NK-92 (cell line): ENCODE measurements around the gene RGS3.

Experiments used
- DNase-seq: peaks from one replicate; lab custom pipeline; 2025; ENCODE audit not compliant: unreplicated experiment; lab: John Stamatoyannopoulos, UW

RGS3 gene

DNA sequence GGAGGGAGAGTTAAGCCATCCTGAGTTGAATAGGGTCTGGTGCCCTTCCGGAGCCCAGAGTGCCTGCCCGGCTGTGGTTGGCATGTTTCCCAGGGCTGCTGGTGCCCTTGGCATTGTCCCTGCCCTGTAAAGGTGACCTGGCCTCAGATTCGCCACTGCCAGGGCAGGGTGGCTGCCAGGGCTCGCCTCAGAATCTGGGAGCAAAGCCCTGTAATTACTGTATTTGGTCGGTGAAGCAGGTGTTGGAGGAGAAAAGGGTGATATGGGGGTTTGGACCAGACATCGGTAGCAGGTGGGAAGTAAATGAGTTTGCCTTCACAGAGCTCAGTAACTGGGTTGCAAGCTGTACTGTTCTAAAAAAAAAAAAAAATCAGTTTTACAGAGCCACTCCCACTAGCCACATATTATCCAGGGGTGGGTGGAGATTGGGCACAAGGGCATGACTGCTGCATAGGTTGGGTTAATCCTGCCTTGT, 47.6 kb downstream of the RGS3 start:
- DNase-seq: no peak

DNA sequence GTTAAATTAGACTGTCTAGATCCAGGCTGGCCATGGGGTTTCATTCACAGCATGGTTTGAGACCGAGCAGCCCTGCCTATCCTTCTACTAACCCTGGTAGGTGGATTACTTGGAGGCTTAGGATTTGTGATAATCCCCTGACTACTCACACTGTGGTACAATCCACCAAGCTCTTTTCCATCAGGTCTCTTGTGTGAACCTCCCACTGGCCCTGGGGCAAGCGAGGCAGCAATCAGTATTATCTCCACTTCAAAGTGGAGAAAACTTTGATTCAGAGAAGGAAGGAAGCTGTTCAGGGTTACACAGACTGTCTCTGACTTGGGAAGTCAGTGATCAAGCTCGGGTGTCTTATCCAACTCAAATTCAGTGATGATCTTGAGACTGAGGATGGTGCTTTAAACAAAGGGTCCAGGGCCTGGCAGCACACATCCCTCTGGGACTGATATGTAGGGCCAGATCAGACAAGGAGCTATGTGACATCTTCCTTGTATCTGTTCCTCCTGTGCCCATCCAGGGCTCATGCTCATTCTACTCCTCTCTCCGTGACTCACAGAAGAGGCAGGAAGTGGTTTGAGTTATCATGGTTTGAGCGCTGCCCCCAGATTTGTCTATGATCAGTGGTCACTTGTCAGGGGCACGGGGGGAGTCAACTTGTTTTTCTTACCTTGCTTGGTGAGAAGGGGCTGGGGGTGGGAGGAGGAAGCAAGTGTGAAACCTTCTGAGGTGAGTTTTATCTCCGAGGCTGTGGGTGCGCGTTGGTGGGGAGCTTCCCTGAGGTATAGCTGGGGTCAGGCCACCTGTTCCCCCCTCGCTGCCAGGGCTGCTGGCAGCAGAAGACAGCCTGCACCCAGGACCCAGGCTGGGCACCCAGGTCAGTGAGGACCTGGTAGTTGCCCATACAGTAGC, 48.6 kb downstream of the RGS3 start:
- peak; percentile 10 for DNase-seq

- no peak for DNase-seq
These were observed 49.6 kb downstream of the RGS3 start for GRCh38 chr9:113513111-113513510.

GRCh38 chr9:113513536-113513935, 50.0 kb downstream of the RGS3 start:
- no peak for DNase-seq

- no peak for DNase-seq
These were observed 50.5 kb downstream of the RGS3 start for GRCh38 chr9:113514061-113514460.

DNA sequence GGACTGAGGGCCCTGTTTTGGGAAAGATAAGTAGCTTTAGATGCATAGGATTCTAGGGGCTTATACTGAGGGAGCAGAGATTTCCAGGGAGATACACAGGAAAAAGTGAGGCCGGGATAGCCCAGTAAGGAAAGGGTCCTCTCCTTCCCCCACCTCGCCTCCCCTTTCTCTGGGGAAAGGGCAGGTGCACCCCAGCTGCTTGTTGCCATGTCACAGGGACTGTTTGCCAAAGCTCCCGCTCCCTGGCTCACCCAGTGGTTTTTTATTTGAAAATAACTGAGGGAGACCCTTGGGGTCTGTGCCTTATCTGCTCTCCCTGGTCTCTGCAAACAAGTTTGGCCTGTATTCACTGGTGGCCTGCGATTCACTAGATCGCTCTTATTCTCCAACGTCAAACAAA, 51.2 kb downstream of the RGS3 start:
- DNase-seq: no peak

- no peak for DNase-seq
These were observed 52.3 kb downstream of the RGS3 start for GRCh38 chr9:113515862-113516261.

- DNase-seq: no peak
These were observed 53.5 kb downstream of the RGS3 start for GRCh38 chr9:113516840-113517577.

- no peak for DNase-seq
These were observed 56.0 kb downstream of the RGS3 start for GRCh38 chr9:113519426-113520108.

DNA sequence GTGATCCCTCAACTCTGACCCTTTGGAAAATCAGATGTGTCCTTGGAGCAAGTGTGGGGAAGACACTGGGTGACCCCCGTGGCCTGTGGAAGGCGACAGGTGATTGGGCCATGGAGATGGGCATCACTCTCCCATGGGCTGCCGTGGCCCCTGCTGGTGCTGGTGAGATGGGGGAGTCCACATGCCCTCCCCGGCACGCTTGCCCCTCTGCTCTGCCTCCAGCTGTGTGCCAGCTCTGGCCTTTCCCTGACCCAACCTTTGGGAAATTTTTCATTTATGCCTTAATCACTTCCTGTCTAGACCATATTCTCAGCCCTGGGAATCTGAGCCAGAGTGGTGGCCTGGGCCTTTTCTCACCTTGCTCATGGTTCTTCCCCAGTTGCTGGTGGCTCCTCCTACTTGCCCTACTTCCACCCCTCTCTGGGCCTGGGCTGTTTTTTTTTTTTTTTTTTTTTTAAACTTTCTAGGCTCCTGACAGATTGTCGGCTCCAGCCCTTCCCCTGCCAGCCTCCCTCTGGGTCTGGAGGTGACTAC, 56.6 kb downstream of the RGS3 start:
- DNase-seq: no peak

DNA sequence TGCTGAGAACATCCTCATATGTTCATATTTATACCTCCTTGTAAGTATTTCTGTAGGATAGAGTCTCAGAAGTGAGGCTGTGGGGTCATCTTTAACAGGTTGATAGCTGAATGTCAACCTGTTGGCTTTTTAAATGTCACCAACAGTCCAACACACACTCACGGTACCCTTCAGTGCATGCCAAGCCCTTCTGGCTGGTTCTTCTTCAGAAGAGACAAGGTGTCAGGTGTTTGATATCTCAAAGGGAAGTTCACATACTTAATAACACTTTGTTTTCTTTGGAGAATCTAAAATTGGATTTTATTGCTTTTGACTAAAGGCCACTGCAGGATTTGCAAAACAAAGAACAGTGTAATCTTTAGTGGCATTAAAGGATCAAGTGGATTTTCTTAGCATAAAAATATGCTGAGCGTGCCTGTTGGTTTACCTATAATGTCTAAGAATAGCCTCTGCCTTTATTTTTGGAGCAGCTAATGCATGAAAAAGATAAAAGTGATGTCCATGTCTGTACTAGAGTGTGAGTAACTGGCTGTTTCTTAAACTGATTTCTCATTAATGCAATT, 58.2 kb downstream of the RGS3 start:
- DNase-seq: no peak

GRCh38 chr9:113522419-113522818, 58.9 kb downstream of the RGS3 start:
- DNase-seq: no peak

DNA sequence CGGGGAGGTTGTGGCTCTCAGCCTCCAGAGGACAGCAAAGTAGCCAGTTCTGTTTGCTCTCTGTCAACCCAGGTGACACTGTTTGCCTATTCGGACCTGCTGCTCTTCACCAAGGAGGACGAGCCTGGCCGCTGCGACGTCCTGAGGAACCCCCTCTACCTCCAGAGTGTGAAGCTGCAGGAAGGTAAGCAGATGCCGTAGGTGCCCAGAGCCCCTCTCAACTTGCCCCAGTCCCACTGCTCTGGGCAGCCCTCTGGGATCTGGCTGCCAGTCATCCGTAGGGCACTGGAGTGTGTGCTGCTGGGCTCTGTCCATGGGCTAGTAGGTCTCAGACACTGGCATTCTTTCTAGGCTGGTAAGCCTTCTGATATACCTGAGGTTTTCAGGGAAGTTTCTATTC, 59.3 kb downstream of the RGS3 start:
- DNase-seq: no peak

GRCh38 chr9:113523421-113524141, 60.1 kb downstream of the RGS3 start:
- no peak for DNase-seq

DNA sequence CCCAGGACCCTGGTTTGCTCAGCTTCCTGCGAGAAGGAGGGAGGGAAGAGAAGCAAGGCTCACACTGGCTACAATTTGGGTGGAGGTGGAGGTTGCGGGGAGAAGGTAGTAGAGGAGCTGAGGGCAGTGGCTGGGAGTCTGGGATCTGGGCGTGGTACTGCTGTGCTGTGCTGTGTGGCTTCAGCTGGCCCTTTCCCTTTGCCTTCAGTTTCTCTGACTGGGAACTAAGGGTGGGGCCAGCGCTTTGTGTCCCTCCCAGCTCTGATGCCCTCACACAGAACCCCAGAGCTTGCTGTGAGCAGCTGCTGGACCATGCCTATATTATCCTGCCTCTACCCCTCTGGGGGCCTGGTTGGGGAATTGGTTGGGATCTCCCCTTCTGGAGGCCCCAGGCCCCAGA, 60.9 kb downstream of the RGS3 start:
- DNase-seq: no peak

DNA sequence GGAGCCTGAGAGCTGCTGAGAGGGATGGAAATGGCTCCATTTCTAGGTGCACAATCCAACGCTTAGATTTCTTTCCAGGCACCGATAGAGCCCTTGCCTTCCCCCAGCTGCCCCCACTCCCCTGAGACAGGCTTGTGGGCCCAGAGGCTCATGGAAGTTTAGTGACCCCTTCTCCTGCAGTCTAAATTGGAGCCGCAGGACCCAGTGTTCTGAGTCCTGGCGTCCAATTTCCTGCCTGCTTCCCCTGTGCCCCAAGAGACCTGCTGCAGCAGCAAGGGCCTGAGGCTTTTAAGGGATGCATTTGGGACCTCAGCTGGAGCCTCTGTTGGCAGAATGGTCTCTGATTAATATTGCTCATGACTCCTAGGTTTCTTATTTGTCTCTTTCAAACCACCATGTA, 61.7 kb downstream of the RGS3 start:
- DNase-seq: no peak

GRCh38 chr9:113525831-113526230, 62.3 kb downstream of the RGS3 start:
- no peak for DNase-seq

GRCh38 chr9:113526231-113526746, 62.8 kb downstream of the RGS3 start:
- DNase-seq: no peak

- DNase-seq: no peak
These were observed 63.3 kb downstream of the RGS3 start for GRCh38 chr9:113526841-113527240.

GRCh38 chr9:113528088-113528487, 64.6 kb downstream of the RGS3 start:
- no peak for DNase-seq
